ENCODE measurements around the gene ADK.

DNA sequence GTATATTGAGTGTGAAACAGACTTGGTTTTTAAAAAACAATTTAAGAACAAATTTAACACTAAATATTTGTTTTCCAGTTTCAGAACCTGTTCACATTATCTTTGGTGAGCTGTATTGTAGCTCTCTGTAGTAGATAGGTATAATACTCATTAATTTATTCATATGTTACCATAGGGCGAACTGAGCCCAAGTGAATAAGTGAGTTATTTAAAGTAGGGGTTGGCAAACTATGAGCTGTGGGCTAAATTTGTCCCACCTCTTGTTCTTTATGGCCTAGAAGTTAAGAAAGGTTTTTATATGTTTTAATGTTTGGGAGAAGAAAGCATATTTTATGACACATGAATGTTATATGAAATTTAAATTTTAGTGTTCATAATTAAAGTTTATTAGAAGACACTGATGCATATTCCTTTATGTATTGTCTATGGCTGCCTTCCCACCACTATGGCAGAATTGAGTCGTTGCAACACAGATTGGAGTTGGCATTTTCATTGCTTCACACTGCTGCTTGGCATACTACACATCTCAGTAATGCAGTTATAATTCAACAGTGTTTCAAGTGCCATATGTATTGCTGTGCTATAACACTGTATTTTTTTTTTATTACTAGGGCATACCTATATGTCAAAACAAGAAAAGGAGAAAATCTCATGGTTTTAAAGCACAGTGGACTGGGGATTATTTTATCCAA lies 146.5 kb downstream of the ADK start:
- TF ChIP-seq, protein P1, sequence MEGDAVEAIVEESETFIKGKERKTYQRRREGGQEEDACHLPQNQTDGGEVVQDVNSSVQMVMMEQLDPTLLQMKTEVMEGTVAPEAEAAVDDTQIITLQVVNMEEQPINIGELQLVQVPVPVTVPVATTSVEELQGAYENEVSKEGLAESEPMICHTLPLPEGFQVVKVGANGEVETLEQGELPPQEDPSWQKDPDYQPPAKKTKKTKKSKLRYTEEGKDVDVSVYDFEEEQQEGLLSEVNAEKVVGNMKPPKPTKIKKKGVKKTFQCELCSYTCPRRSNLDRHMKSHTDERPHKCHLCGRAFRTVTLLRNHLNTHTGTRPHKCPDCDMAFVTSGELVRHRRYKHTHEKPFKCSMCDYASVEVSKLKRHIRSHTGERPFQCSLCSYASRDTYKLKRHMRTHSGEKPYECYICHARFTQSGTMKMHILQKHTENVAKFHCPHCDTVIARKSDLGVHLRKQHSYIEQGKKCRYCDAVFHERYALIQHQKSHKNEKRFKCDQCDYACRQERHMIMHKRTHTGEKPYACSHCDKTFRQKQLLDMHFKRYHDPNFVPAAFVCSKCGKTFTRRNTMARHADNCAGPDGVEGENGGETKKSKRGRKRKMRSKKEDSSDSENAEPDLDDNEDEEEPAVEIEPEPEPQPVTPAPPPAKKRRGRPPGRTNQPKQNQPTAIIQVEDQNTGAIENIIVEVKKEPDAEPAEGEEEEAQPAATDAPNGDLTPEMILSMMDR (conservative IDR thresholded peaks at IDR 0.05; ENCODE audit: low read depth in 2 of 2) = no peak
- TF ChIP-seq POLR2AphosphoS5 (IDR thresholded peaks at IDR 0.05; ENCODE audit: low read depth) (no peak), EZH2 (IDR thresholded peaks at IDR 0.05; ENCODE audit: low read depth, unreplicated experiment) (no peak), EZH2phosphoT487 (IDR thresholded peaks at IDR 0.05; ENCODE audit: unreplicated experiment) (no peak)
